ENCODE results near the gene SPNS2.

GRCh38 chr17:4548721-4549531 is 50.2 kb downstream of the SPNS2 start:
- TF ChIP-seq FOXM1 (IDR thresholded peaks at IDR 0.05; ENCODE audit: borderline replicate concordance, low read depth) (no peak), TCF12 (IDR thresholded peaks at IDR 0.05; ENCODE audit: low read depth) (peak; percentile 64; the same call in 1 of the 2 replicates), REST (IDR thresholded peaks at IDR 0.05; ENCODE audit: low read depth) (no peak), MAX (IDR thresholded peaks at IDR 0.05) (no peak), CEBPB (IDR thresholded peaks at IDR 0.05) (no peak), YY1 (IDR thresholded peaks at IDR 0.05; ENCODE audit: low read depth) (no peak), EGR1 (IDR thresholded peaks at IDR 0.05) (no peak), RAD21 (IDR thresholded peaks at IDR 0.05; ENCODE audit: low read depth) (no peak), CREB1 (IDR thresholded peaks at IDR 0.05; ENCODE audit: low read depth) (no peak)
